GM21723 (cell line): ENCODE results near the gene ENPP5.
A peak's percentile ranks its signal among the peaks of the same experiment; 100 is the strongest.
"Not testable (repeated sequence)": the region's sequence is repeated elsewhere in the genome, so short reads cannot be mapped to it uniquely, and the experiment has no call there.

Experiments
- ATAC-seq: cut with Tn5 transposase; IDR thresholded peaks from one replicate; pipeline ENCODE4 v1.9.1; 2021; ENCODE audit warnings: mild to moderate bottlenecking, moderate library complexity; ENCODE audit not compliant: unreplicated experiment

ENPP5 gene

GRCh38 chr6:46175446-46175845 lies 4.7 kb upstream of the ENPP5 start:
- ATAC-seq, result peak; percentile 80

- ATAC-seq, result no peak
These were observed 4.1 kb upstream of the ENPP5 start for GRCh38 chr6:46174904-46175303.

- ATAC-seq, result no peak
These were observed 1.4 kb upstream of the ENPP5 start for GRCh38 chr6:46172176-46172575.

- no peak for ATAC-seq
These were observed 10.7 kb downstream of the ENPP5 start for GRCh38 chr6:46160102-46160501.

- no peak for ATAC-seq
These were observed 11.6 kb downstream of the ENPP5 start for GRCh38 chr6:46159229-46159628.

GRCh38 chr6:46156701-46157100 lies 14.1 kb downstream of the ENPP5 start:
- ATAC-seq, result no peak

GRCh38 chr6:46149066-46149465 lies 21.7 kb downstream of the ENPP5 start:
- not testable (repeated sequence) for ATAC-seq

GRCh38 chr6:46144270-46144669 lies 26.5 kb downstream of the ENPP5 start:
- ATAC-seq, result no peak

GRCh38 chr6:46138281-46138680 lies 32.5 kb downstream of the ENPP5 start:
- peak; percentile 83 for ATAC-seq

GRCh38 chr6:46137387-46137786 lies 33.4 kb downstream of the ENPP5 start:
- ATAC-seq, result peak; percentile 41

- ATAC-seq, result no peak
These were observed 33.9 kb downstream of the ENPP5 start for GRCh38 chr6:46136831-46137230.

GRCh38 chr6:46135176-46135575 lies 35.6 kb downstream of the ENPP5 start:
- ATAC-seq, result no peak

GRCh38 chr6:46134216-46134615 lies 36.6 kb downstream of the ENPP5 start:
- ATAC-seq, result no peak

- not testable (repeated sequence) for ATAC-seq
These were observed 39.5 kb downstream of the ENPP5 start for GRCh38 chr6:46131291-46131690.

- ATAC-seq, result no peak
These were observed 40.1 kb downstream of the ENPP5 start for GRCh38 chr6:46130666-46131065.

- peak; percentile 95 for ATAC-seq
These were observed 40.9 kb downstream of the ENPP5 start, which contains the start of gene ENPP4 for GRCh38 chr6:46129629-46130511. ENPP4 (plus strand) TSS chr6:46129989; CDS start chr6:46139584, 9,595 bp downstream.

- peak; percentile 29 for ATAC-seq
These were observed 41.5 kb downstream of the ENPP5 start for GRCh38 chr6:46129291-46129628.

- peak; percentile 31 for ATAC-seq
These were observed 42.3 kb downstream of the ENPP5 start for GRCh38 chr6:46128476-46128875.

- ATAC-seq, result not testable (repeated sequence)
These were observed 51.1 kb downstream of the ENPP5 start for GRCh38 chr6:46119679-46120078.

GRCh38 chr6:46118836-46119235 lies 51.9 kb downstream of the ENPP5 start:
- ATAC-seq, result no peak

- ATAC-seq, result no peak
These were observed 52.6 kb downstream of the ENPP5 start for GRCh38 chr6:46118157-46118556.

- ATAC-seq, result no peak
These were observed 54.5 kb downstream of the ENPP5 start for GRCh38 chr6:46116289-46116688.

- ATAC-seq, result no peak
These were observed 55.1 kb downstream of the ENPP5 start for GRCh38 chr6:46115634-46116033.
